Measurements from ENCODE around the gene OPTN.

OPTN gene

DNA sequence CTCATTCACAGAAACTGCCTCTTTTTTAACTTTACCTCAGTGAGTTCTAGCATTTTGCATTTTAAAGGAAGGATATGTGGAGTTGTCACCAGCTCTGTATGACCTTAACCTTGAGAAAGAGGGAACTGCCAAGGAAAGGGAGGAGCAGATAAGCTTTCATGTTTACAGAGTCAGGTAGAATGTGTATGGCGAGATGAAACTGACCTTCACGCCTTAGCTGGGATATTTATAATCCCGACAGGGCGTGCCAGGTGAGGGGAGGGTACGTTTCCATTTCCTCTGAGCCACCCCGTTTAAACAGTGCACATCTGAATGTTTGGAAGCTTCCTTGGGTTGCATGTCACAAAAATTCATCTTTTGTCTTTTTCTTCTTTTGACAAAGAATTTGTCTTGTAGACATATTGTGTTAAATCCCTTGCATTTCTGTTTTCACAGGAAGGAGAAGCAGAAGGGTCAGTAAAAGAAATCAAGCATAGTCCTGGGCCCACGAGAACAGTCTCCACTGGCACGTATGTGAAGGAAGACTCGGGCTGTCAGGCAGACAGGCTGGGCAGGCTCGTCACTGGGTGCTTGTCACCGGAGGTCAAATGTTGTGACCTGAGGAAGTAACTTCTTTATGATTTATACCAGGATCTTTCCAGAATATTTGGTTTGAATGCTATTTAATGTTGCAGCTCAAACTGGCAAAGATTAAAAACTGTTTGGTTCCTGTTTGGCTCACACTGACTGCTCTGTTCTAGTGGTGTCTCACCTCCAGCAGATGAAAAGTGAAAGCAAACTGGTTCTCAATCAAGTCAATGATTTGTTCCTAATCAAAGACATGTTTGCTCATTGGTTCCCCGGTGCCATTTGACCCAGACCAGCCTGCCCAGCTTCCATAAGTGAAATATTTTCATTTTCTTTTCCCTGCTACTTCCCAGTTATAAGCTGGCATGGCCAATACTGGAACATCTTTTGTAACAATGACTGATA is 16.2 kb downstream of the OPTN start:
- Histone ChIP-seq H3K9me3 (ENCODE audit: low read length) (no peaks in the 10 kb centered on the region), H2AFZ (ENCODE audit: low read depth, low read length) (no peak overlapping the region), H3K36me3 (ENCODE audit: insufficient read depth, low read length) (peaks cover 4% of the 10 kb centered on the region), H3K27me3 (ENCODE audit: insufficient read depth, low read length) (no peaks in the 10 kb centered on the region), H3K4me3 (ENCODE audit: low read length) (no peak overlapping the region), H3K4me1 (ENCODE audit: insufficient read depth, low read length) (no peaks in the 10 kb centered on the region)

DNA sequence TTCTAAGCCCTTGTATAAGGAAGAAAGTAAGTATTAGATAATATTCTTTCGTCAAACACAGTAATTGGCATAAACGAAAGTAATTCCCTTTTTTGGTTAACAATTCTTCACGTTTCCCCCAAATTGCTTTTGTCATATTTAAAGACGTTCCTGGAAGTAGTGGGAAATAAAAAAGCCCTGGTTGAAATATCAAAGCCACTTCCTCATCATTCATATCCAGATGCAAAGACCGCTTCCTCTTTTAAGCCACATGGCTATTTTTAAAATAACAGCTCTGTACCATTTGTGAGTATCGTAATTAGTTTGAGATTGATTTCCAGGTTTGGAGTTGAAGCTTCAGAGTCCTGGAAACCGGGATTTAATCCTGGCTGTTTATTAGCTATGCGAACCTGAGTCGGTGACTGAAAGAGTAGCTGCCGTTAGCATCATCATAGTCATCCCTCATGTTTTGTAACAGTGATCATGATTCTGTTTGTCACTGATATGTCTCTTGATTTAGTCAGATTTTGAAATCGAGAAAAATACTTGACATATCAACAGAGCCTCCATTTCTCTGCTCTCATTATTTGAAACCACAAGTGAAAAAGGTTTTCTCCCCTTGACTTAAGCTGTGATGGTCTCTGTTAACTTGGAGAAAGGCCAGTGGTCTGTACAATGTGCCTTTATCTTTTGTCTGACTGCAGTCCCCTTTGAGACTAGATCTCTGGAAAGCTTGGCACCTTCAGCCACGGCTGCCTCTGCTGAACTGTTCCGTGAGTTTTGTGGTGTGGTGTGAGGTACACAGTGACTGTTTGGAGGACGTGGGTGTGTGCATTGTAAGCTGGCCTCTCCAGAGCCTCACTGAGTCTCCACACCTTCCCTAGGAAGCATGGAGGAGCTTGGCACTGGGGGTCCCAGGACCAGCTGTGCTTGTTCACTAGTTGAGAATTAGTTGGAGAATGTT is 18.1 kb downstream of the OPTN start:
- Histone ChIP-seq H2AFZ (ENCODE audit: low read depth, low read length) (no peak overlapping the region), H3K4me1 (ENCODE audit: insufficient read depth, low read length) (no peaks in the 10 kb centered on the region), H3K36me3 (ENCODE audit: insufficient read depth, low read length) (peaks cover 5% of the 10 kb centered on the region), H3K27me3 (ENCODE audit: insufficient read depth, low read length) (no peaks in the 10 kb centered on the region), H3K4me3 (ENCODE audit: low read length) (no peak overlapping the region), H3K9me3 (ENCODE audit: low read length) (no peaks in the 10 kb centered on the region)

DNA sequence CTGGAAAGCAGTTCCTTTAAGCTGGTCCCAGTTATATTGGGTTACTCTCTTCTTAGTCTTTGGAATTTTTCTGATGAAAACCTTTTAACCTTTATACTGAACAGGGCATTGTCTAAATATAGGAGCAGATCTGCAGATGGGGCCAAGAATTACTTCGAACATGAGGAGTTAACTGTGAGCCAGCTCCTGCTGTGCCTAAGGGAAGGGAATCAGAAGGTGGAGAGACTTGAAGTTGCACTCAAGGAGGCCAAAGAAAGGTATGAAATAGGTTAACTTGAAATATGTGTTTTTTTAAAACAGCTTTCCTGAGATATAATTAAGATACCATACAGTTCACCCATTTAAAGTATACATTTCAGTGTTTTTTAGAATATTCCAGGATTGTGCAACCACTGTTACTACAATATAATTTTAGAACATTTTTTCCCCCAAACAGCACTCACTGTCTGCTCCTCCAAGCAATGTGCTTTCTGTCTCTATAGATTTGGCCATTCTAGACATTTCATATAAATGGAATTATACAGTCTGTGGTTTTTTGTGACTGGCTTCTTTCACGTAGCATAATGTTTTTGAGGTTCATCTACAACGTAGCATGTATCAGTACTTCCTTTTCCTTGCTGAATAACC is 18.9 kb downstream of the OPTN start:
- Histone ChIP-seq H3K9me3 (ENCODE audit: low read length) (no peaks in the 10 kb centered on the region), H3K4me3 (ENCODE audit: low read length) (no peak overlapping the region), H2AFZ (ENCODE audit: low read depth, low read length) (no peak overlapping the region), H3K4me1 (ENCODE audit: insufficient read depth, low read length) (no peaks in the 10 kb centered on the region), H3K36me3 (ENCODE audit: insufficient read depth, low read length) (peaks cover 6% of the 10 kb centered on the region), H3K27me3 (ENCODE audit: insufficient read depth, low read length) (no peaks in the 10 kb centered on the region)

DNA sequence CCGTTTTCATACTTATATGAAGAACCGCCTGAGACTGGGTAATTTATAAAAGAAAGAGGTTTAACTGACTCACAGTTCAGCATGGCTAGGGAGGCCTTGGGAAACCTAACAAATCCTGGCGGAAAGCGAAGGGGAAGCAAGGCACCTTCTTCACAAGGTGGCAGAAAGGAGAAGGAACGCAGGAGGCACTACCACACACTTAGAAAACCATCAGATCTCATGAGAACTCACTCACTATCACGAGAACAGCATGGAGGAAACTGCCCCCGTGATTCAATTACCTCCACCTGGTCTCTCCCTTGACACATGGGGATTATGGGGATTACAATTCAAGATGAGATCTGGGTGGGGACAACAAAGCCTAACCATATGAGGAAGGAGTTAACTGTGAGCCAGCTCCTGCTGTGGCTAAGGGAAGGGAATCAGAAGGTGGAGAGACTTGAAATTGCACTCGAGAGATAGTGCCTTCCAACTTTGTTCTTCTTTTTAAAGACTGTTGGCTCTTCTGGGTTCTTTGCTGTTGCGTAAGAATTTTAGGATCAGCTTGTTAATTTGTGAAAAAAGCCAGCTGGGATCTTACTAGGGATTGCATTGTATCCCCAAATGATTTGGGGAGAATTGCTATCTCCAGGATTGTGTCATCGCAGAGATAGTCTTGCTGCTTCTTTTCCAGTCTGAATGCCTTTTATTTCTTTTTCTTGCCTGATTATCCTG is 21.0 kb downstream of the OPTN start:
- H3K36me3 ChIP-seq (ENCODE audit: insufficient read depth, low read length): peaks cover 6% of the 10 kb centered on the region
- no peaks in the 10 kb centered on the region for H3K9me3 ChIP-seq (ENCODE audit: low read length)
- H3K4me1 ChIP-seq (ENCODE audit: insufficient read depth, low read length): no peaks in the 10 kb centered on the region
- H3K4me3 ChIP-seq (ENCODE audit: low read length): no peak overlapping the region
- H3K27me3 ChIP-seq (ENCODE audit: insufficient read depth, low read length): no peaks in the 10 kb centered on the region
- H2AFZ ChIP-seq (ENCODE audit: low read depth, low read length): no peak overlapping the region

DNA sequence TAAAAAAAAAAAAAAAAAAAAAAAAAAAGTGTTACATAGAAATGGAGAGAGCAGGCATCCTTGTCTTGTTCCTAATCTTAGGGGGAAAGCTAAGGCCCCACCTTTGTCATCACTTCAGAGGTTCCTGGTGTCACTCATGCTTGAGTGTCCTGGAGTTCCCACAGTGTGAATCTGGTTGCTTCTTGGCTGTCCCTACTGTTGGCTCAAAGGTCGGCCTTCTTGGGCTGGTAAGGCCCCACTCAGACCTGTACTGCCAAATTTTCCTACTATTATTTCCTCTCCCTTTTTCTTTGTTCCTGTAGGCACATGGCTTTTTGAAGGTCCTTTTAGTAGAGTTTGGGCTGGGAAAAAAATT is 21.5 kb downstream of the OPTN start:
- Histone ChIP-seq H3K27me3 (ENCODE audit: insufficient read depth, low read length) (no peaks in the 10 kb centered on the region), H2AFZ (ENCODE audit: low read depth, low read length) (no peak overlapping the region), H3K36me3 (ENCODE audit: insufficient read depth, low read length) (peaks cover 5% of the 10 kb centered on the region), H3K9me3 (ENCODE audit: low read length) (no peaks in the 10 kb centered on the region), H3K4me3 (ENCODE audit: low read length) (no peak overlapping the region), H3K4me1 (ENCODE audit: insufficient read depth, low read length) (no peaks in the 10 kb centered on the region)

DNA sequence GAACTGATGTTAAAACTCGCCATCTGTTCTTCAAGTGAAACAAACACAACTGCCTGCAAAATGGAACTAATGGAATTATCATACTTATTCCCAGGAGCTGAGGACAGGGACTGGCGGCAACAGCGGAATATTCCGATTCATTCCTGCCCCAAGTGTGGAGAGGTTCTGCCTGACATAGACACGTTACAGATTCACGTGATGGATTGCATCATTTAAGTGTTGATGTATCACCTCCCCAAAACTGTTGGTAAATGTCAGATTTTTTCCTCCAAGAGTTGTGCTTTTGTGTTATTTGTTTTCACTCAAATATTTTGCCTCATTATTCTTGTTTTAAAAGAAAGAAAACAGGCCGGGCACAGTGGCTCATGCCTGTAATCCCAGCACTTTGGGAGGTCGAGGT is 36.7 kb downstream of the OPTN start:
- Histone ChIP-seq H3K36me3 (ENCODE audit: insufficient read depth, low read length) (no peaks in the 10 kb centered on the region), H3K9me3 (ENCODE audit: low read length) (no peaks in the 10 kb centered on the region), H3K27me3 (ENCODE audit: insufficient read depth, low read length) (no peaks in the 10 kb centered on the region), H3K4me3 (ENCODE audit: low read length) (no peak overlapping the region), H3K4me1 (ENCODE audit: insufficient read depth, low read length) (peaks cover 4% of the 10 kb centered on the region), H2AFZ (ENCODE audit: low read depth, low read length) (no peak overlapping the region)

DNA sequence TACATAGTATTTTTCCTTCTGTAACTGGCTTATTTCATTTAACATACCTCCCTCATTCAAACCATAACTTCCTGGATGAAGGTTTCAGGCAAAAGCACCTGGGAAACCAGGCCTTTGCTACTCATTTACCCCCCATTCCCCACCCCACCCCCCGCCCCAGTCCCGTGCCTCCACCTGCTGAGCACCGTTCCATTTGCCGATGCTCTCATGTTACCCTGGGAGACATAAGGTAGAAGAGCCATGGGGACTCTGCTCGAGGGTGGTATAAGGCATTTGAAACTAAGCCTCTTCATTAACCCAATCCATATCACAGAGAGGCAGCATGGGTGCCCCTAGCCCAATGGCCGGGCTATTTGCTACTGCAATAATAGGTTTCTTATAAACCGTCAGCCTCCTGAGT is 39.2 kb downstream of the OPTN start:
- Histone ChIP-seq H3K9me3 (ENCODE audit: low read length) (no peaks in the 10 kb centered on the region), H3K27me3 (ENCODE audit: insufficient read depth, low read length) (no peaks in the 10 kb centered on the region), H3K4me3 (ENCODE audit: low read length) (no peak overlapping the region), H2AFZ (ENCODE audit: low read depth, low read length) (no peak overlapping the region), H3K36me3 (ENCODE audit: insufficient read depth, low read length) (no peaks in the 10 kb centered on the region), H3K4me1 (ENCODE audit: insufficient read depth, low read length) (peaks cover 4% of the 10 kb centered on the region)

DNA sequence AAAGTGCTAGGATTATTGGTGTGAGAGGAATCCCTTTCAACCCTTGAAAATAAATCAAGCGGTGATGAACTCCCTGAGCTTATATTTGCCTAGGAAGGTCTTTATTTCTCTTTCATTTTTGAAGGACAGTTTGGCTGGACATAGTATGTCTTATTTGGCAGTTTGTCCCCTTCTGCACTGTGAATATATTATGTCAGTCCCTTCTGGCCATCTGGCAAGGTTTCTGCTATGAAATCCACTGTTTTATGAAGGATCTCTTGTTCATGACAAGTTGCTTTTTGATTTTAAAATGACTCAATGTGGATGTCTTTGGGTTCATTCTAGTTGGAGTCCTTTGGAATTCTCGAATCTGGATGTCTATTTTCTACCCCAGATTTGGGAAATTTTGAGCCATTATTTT is 39.7 kb downstream of the OPTN start:
- Histone ChIP-seq H3K4me3 (ENCODE audit: low read length) (no peak overlapping the region), H2AFZ (ENCODE audit: low read depth, low read length) (no peak overlapping the region), H3K4me1 (ENCODE audit: insufficient read depth, low read length) (peaks cover 4% of the 10 kb centered on the region), H3K36me3 (ENCODE audit: insufficient read depth, low read length) (no peaks in the 10 kb centered on the region), H3K27me3 (ENCODE audit: insufficient read depth, low read length) (no peaks in the 10 kb centered on the region), H3K9me3 (ENCODE audit: low read length) (no peaks in the 10 kb centered on the region)

DNA sequence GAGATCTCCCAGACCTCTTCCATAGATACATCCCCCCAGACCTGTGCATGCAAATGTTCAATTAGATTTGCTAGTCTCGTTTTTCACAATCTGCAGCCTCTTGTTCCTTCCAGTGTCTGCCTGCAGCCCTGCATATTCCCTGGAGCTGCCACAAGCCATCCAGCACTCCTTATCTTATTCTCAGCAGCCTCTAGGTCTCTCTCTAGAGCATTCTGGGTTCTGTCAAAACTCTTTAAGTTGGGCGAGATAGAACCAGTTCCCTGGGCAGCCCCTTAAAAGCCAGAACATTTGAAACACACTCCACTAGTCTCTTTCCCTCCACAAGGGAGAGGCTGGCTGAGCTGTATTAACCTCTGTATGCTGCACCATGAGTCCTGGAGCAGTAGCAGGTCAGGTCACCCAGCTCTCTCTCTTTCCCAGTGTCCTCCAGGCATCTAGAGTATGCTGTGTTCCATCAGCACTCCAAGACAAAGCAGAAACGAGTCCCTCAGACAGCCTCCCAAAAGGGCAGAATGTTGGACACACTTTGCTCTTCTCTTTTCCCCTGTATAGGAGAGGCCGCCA is 40.7 kb downstream of the OPTN start:
- Histone ChIP-seq H3K4me3 (ENCODE audit: low read length) (no peak overlapping the region), H2AFZ (ENCODE audit: low read depth, low read length) (no peak overlapping the region), H3K36me3 (ENCODE audit: insufficient read depth, low read length) (no peaks in the 10 kb centered on the region), H3K4me1 (ENCODE audit: insufficient read depth, low read length) (peaks cover 4% of the 10 kb centered on the region), H3K27me3 (ENCODE audit: insufficient read depth, low read length) (no peaks in the 10 kb centered on the region), H3K9me3 (ENCODE audit: low read length) (no peaks in the 10 kb centered on the region)

DNA sequence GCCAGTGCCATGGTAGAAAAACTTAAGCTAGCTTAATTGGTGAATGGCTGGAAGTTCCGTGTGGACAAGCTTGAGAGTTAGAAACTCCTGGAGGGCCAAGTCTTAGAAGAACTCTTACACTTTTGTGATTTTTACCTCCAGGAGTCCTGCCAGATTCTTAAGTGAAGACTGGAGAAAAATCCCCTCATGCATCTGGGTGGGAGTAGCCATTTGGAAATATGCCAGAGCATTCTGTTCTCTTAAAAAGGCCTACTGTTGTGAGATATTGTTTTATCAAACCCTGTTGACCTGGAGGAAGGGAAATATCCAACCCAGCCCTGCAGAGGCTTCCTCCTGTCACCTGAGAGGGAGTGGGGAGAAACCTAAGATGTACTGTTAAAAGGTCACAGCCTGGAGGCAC is 43.8 kb downstream of the OPTN start:
- Histone ChIP-seq H2AFZ (ENCODE audit: low read depth, low read length) (no peak overlapping the region), H3K27me3 (ENCODE audit: insufficient read depth, low read length) (no peaks in the 10 kb centered on the region), H3K4me1 (ENCODE audit: insufficient read depth, low read length) (peaks cover 4% of the 10 kb centered on the region), H3K36me3 (ENCODE audit: insufficient read depth, low read length) (no peaks in the 10 kb centered on the region), H3K4me3 (ENCODE audit: low read length) (no peak overlapping the region), H3K9me3 (ENCODE audit: low read length) (no peaks in the 10 kb centered on the region)

DNA sequence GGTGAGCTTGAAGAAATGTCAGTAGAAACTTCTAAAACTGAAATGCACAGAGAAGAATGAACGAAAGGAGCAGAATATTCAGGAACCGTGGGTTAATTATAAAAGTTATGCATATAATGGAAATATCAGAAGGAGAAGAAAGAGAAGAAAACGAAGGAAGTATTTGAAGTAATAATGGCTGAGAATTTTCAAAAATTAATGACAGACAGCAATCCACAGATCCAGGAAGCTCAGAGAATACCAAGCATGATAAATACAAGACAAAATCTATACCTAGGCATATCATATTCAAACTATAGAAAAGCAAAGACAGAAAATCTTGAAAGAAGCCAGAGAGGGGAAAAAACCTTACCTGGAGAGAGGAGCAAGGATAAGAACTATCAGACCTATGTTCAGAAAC is 44.9 kb downstream of the OPTN start:
- no peaks in the 10 kb centered on the region for H3K27me3 ChIP-seq (ENCODE audit: insufficient read depth, low read length)
- peaks cover 4% of the 10 kb centered on the region for H3K4me1 ChIP-seq (ENCODE audit: insufficient read depth, low read length)
- no peak overlapping the region for H2AFZ ChIP-seq (ENCODE audit: low read depth, low read length)
- H3K4me3 ChIP-seq (ENCODE audit: low read length): no peak overlapping the region
- no peaks in the 10 kb centered on the region for H3K36me3 ChIP-seq (ENCODE audit: insufficient read depth, low read length)
- no peaks in the 10 kb centered on the region for H3K9me3 ChIP-seq (ENCODE audit: low read length)

DNA sequence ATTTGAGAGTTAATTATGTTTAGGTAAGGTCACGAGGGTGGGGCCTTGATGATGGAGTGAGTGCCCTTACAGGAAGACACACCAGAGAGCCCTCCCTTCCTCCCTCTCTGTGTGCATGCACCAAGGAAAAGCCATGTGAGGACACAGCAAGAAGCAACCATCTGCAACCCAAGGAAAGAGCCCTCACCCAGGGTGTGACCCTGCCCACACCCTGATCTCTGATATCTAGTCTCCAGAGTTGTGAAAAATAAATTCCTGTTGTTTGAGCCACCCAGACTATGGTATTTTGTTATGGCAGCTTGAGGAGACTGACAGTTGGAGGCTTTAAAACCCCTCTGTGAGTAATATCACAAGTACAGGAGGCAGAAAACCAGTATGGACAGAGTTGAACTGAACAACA is 46.4 kb downstream of the OPTN start:
- Histone ChIP-seq H3K4me3 (ENCODE audit: low read length) (no peak overlapping the region), H3K9me3 (ENCODE audit: low read length) (no peaks in the 10 kb centered on the region), H3K36me3 (ENCODE audit: insufficient read depth, low read length) (no peaks in the 10 kb centered on the region), H3K4me1 (ENCODE audit: insufficient read depth, low read length) (no peaks in the 10 kb centered on the region), H2AFZ (ENCODE audit: low read depth, low read length) (no peak overlapping the region), H3K27me3 (ENCODE audit: insufficient read depth, low read length) (no peaks in the 10 kb centered on the region)
